DMS53 treated with DMSO at 0.1 percent for 48 hours (cell line): ENCODE data around the gene BABAM2.
"Not testable (repeated sequence)": the region's sequence is repeated elsewhere in the genome, so short reads cannot be mapped to it uniquely, and the experiment has no call there.

Source experiments
- DNase-seq: peaks from one replicate; lab custom pipeline; 2025; ENCODE audit not compliant: unreplicated experiment; lab: John Stamatoyannopoulos, UW

The BABAM2 gene

GRCh38 chr2:27972311-27972710 lies 81.8 kb downstream of the BABAM2 start:
- no peak for DNase-seq

- DNase-seq: no peak
Measured at GRCh38 chr2:27973592-27973991, 83.1 kb downstream of the BABAM2 start.

DNA sequence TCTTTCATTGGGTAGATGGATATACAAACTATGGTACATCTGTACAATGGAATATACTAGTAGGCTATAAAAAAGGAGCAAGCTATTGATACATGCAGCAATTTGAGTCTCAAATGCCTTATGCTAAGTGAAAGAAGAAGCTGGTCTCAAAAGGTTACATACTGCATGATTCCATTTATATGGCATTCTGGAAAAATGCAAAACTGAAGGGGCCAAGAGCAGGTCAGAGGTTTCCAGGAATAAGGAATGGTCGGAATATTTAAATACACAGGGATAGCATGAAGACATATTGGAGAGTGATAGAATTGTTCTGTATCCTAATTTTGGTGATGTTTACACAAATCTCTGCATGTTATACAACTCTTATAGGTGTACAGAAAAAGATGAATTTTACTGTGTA lies 85.8 kb downstream of the BABAM2 start:
- no peak for DNase-seq

DNA sequence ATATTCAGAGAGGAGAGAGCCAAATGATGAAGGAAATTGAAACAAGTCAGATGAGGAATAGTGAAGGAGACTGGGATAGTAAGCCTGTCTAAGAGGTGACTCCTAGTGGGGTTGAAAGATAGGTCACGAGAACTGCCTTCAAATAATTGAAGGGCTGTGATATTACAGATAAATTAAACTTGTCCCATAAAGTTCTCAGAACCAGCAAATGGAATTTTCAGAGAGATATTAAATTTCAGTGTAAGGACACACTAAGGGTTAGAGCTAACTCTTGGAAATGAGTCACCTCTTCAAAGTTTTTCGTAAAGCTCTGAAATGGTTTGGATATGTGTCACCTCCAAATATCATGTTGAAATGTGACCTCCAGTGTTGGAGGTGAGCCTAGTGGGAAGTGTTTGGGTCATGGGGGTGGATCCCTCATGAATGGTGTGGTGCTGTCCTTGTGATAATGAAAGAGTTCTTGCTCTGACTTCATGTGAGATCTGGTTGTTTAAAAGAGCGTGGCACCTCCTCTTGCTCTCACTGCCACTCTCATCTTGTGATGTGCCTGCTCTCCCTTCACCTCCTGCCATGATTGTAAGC lies 87.3 kb downstream of the BABAM2 start:
- no peak for DNase-seq

GRCh38 chr2:27978761-27979160 lies 88.2 kb downstream of the BABAM2 start:
- DNase-seq: not testable (repeated sequence)

DNA sequence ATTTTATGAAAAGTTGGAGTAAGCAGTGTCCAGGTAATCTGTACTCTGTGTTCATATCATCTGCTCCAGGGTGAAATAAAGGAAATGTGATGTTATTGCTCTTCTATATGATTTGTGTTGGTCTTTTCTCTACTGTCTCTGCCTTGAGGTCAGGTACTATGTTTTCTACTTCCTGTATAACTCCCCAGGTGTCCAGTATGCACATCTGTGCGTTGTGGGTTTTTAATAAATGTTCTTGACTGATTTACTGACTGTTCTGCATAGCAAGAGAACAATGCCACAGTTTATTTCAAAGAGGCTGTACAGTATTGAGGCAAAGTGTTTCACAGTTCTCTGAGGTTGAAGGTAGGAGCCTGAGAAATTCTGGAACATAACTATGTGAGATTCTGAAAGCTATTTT lies 89.7 kb downstream of the BABAM2 start:
- DNase-seq: no peak

- no peak for DNase-seq
Measured at GRCh38 chr2:27984153-27984552, 93.6 kb downstream of the BABAM2 start.

DNA sequence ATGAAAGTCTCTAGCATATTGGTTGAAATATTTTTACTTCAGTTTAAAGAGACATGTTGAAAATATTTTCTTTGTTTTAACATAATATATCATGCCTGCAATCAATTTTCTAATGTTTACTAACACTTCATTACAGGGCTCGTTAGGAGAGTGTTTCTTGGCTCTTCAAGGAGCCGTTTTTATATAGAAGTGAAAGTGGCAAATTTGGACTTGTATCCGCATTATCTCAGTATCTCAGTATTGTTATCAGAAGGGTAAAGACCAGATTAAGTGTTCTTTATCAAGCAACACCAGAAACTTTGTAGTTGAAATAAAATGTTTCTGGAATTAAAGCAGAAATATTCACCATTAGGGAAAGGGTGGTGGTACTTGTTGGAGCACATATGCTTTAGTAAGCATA lies 97.8 kb downstream of the BABAM2 start:
- DNase-seq: no peak

DNA sequence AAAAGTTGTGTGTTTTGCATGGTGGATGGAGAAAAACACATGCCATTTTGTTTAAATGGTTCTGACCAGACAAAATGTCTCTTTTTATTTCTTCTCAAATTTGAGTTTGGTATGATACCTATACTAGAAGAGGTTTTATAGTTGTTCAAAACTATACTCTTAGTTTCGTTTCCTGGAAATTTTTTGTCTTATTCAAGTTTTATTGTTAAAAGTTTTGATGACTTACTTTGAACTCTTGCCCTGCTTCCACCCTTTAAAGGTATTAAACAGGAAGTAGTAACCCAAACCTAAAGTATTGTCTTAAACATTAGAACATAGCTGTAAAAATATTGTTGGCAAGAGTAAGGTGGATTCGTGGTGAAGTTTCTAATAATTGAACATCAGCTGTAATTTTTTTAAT lies 98.2 kb downstream of the BABAM2 start:
- DNase-seq: no peak

DNA sequence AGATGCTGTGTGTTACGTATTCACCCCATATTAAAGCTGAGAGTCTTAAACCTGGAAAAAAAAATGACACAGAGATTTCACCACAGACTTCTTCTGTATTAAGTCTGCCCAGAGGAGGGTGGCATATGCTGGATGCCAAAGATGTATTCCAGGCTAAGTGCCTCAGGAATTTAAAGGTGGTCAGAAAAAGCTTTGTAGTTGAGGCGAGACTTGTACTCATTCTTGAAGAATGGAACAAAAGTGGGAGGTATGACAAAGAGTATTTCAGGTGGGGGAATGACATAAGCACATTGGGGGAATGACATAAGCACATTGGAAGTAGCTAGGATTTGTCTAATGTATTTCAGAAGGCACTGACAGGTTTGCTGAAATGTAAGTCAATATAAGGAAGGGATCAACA lies 98.6 kb downstream of the BABAM2 start:
- DNase-seq: no peak

GRCh38 chr2:27990030-27990590 lies 99.6 kb downstream of the BABAM2 start:
- no peak for DNase-seq

DNA sequence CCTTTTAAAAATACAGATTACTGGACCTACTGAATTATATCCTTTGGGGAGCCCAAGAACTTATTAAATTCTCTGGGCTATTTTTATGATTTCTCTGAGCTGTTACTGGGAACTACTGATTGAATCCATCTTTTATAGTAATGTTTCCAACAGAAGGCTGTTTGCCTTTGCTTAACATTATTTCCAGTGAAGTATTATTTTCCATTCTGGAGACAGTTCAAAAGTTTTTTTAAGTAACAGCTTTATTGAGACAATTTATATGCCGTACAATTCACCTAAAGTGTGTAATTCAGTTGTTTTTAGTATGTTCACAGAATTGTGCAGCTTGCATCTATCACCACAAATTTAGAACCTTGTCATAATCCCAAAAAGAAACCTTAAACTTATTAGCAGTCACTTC lies 100.6 kb downstream of the BABAM2 start:
- no peak for DNase-seq

GRCh38 chr2:27992787-27993401 lies 102.4 kb downstream of the BABAM2 start:
- DNase-seq: peak; percentile 3

DNA sequence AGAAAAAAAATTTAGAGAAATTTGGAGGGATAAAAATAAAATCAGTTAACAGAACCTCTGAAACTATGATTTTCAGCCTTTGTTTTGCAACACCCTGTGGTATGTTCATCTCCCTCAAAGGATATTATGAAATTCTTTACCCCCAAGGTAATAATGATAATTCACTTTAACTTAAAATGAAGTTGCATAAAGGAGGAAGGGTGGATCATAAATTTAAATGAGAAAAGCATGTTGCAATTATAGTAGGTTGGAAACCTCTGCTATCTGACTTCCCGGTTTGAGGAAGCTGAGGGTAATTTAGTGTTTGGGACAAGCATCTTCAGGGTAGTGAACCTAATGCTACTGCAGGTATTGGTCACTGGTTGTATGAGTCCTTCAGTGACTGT lies 102.9 kb downstream of the BABAM2 start:
- DNase-seq: no peak

DNA sequence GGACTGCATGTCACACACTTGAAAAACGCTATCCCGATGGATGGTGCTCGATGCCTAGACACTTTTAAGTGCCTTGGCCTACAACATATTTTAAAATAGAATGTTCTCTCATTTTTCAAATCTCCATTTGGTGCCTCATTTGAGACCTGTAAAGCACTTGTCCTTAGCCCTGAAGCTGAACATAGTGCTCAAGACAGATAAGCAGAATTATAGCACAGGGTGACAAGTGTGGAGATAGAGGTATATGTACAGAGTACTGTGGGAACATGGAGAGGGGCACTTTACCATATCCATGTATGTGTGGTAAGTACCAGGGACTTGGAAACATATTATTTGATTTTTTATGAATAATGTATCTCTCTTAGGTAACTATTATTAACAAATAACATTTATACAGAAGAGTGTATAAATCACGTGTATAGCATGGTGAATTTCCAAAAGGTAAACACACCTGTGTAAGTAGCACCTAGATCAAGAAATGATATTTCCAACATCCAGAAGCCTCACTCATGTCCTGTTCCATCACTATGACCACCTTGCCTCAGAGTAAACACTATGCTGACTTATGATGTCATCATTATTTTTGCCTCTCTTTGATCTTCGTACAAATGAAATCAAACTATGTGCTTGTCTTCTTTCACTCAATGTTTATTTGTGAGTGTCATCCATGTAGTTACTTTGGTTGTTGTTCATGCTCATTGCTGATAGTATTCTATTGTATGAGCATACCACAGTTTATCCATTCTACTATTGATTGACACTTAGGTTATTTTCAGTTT lies 103.6 kb downstream of the BABAM2 start:
- no peak for DNase-seq

- no peak for DNase-seq
Measured at GRCh38 chr2:27996156-27996922, 105.8 kb downstream of the BABAM2 start.

- DNase-seq: no peak
Measured at GRCh38 chr2:28000287-28000686, 109.8 kb downstream of the BABAM2 start.

DNA sequence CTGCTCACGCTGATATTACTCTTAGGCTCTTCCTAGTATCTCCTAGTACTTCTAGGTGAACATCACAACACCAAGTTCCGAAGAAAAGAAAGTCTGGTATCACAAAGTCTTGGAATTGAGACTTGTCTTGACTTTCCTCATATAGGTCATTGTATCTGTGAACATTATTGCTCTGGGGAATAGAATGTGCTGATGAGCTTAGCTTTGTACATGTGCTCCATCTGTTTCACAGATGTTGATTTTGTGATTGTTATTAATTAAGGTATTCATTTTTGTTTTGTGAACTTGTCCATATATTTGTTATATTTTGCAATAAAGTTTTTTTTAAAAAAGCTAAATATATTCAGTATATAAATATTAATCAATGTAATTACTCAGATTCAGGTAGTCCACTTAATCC lies 111.7 kb downstream of the BABAM2 start:
- DNase-seq: no peak

- no peak for DNase-seq
Measured at GRCh38 chr2:28004086-28004485, 113.6 kb downstream of the BABAM2 start.

DNA sequence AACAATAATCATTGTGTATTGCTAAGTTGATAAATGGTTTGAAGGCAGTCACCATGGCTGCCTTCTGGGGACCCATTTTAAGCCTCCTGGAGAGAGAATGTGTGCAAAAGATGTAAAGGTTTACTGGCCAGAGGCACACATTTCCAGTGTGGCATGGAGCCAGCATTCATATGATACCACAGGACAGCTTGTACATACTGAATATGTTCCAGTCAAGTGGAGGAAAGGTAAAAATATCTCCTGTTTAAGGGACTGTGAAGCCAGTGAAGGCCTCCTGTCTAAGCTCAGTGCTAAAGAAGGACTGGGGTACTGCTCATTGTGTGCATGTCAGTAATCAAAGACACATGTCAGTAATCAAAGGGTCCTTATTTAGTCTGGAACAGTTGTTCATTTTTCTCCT lies 119.2 kb downstream of the BABAM2 start:
- DNase-seq: no peak

- no peak for DNase-seq
Measured at GRCh38 chr2:28011322-28011737, 120.8 kb downstream of the BABAM2 start.
